Fibroblast of lung (primary cell): Measurements from ENCODE around the gene MOB1A.

Experiments
- EZH2 ChIP-seq: IDR thresholded peaks from 2 replicates; pipeline ENCODE4 v1.5.1; 2012; ENCODE audit warnings: low read length, control low read depth, mild to moderate bottlenecking; ENCODE audit errors: missing control alignments
- TF ChIP-seq, protein P1 (sequence below), 2 donors: IDR thresholded peaks in 1 of 2; conservative IDR thresholded peaks in 1 of 2; 1 replicate in 1 of 2; 2 replicates in 1 of 2; pipeline ENCODE4 v1.5.1; 2011 to 2012; ENCODE audit warnings: low read length in 2 of 2, control low read depth in 1 of 2, inconsistent platforms in 1 of 2, low read depth in 1 of 2, mild to moderate bottlenecking in 1 of 2

GRCh38 chr2:74142340-74142739, 36.3 kb downstream of the MOB1A start:
- TF ChIP-seq, protein P1, sequence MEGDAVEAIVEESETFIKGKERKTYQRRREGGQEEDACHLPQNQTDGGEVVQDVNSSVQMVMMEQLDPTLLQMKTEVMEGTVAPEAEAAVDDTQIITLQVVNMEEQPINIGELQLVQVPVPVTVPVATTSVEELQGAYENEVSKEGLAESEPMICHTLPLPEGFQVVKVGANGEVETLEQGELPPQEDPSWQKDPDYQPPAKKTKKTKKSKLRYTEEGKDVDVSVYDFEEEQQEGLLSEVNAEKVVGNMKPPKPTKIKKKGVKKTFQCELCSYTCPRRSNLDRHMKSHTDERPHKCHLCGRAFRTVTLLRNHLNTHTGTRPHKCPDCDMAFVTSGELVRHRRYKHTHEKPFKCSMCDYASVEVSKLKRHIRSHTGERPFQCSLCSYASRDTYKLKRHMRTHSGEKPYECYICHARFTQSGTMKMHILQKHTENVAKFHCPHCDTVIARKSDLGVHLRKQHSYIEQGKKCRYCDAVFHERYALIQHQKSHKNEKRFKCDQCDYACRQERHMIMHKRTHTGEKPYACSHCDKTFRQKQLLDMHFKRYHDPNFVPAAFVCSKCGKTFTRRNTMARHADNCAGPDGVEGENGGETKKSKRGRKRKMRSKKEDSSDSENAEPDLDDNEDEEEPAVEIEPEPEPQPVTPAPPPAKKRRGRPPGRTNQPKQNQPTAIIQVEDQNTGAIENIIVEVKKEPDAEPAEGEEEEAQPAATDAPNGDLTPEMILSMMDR (conservative IDR thresholded peaks at IDR 0.05 in 1 of 2, IDR thresholded peaks at IDR 0.05 in 1 of 2; ENCODE audit: low read depth in 1 of 2, low read length in 2 of 2), result no peak
- TF ChIP-seq EZH2, result no peak
